Progenitor cell of endocrine pancreas (in vitro differentiated cells): ENCODE data around the gene TBC1D22B. TPM values are rescaled to one million over a fixed set of nuclear protein-coding genes. Genes with fewer than 3 reads are reported as not detected.

Experiments used
- DNase-seq: peaks from one replicate; pipeline ENCODE4 v3.0.0; 2021; ENCODE audit warnings: low spot score; ENCODE audit not compliant: unreplicated experiment
- H3K27ac Mint-ChIP-seq: 2 replicates; pipeline ENCODE4 v1.8.0; 2021; ENCODE audit warnings: mild to moderate bottlenecking, moderate library complexity, mixed read lengths
- H3K27me3 Mint-ChIP-seq: 2 replicates; pipeline ENCODE4 v1.8.0; 2021; ENCODE audit warnings: mixed read lengths
- H3K36me3 Mint-ChIP-seq: 2 replicates; pipeline ENCODE4 v1.8.0; 2022; ENCODE audit warnings: mixed read lengths; ENCODE audit not compliant: insufficient read depth
- H3K4me1 Mint-ChIP-seq: 2 replicates; pipeline ENCODE4 v1.8.0; 2021; ENCODE audit warnings: low read depth, mixed read lengths
- H3K4me3 Mint-ChIP-seq: 2 replicates; pipeline ENCODE4 v1.8.0; 2021; ENCODE audit warnings: low read depth, mild to moderate bottlenecking, moderate library complexity, mixed read lengths
- H3K9me3 Mint-ChIP-seq: 2 replicates; pipeline ENCODE4 v1.8.0; 2021; ENCODE audit warnings: low read depth, mixed read lengths
- total RNA-seq: library from RNA; stranded (reverse); gene quantifications from 2 replicates; pipeline ENCODE4 v1.2.1, GENCODE V29; 2021
- TF ChIP-seq, protein P1 (sequence below): fragments of 200-600 bp; sonication (generic); IDR thresholded peaks from one replicate; pipeline ENCODE4 v1.5.0; 2021; ENCODE audit warnings: antibody characterized with exemption, mild to moderate bottlenecking; ENCODE audit not compliant: unreplicated experiment

TBC1D22B gene
- total RNA-seq, 1 donor from 2014 or later, result 17.1 TPM

DNA sequence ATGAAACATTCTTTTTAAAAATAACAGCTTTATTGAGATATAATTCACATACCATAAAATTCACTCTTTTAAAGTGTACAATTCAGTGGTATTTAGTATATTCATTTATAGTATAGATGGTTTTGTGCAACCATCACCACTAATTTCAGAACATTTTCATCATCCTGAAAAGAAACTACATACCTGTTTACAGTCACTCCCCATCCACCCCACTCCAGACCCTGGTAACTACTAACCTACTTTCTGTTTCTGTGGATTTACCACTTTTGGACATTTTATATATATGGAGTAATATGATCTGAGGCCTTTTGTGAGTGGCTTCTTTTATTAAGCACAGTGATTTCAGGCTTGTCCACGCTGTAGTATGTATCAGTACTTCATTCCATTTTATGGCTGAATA lies 2.9 kb downstream of the TBC1D22B start:
- Mint-ChIP-seq H3K4me1 (peaks cover 36% of the 10 kb centered on the region), H3K36me3 (no peaks in the 10 kb centered on the region), H3K27me3 (no peaks in the 10 kb centered on the region), H3K9me3 (no peaks in the 10 kb centered on the region), H3K4me3 (no peak overlapping the region), H3K27ac (no peak overlapping the region)
- TF ChIP-seq, protein P1, sequence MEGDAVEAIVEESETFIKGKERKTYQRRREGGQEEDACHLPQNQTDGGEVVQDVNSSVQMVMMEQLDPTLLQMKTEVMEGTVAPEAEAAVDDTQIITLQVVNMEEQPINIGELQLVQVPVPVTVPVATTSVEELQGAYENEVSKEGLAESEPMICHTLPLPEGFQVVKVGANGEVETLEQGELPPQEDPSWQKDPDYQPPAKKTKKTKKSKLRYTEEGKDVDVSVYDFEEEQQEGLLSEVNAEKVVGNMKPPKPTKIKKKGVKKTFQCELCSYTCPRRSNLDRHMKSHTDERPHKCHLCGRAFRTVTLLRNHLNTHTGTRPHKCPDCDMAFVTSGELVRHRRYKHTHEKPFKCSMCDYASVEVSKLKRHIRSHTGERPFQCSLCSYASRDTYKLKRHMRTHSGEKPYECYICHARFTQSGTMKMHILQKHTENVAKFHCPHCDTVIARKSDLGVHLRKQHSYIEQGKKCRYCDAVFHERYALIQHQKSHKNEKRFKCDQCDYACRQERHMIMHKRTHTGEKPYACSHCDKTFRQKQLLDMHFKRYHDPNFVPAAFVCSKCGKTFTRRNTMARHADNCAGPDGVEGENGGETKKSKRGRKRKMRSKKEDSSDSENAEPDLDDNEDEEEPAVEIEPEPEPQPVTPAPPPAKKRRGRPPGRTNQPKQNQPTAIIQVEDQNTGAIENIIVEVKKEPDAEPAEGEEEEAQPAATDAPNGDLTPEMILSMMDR, result no peak
- no peak for DNase-seq

DNA sequence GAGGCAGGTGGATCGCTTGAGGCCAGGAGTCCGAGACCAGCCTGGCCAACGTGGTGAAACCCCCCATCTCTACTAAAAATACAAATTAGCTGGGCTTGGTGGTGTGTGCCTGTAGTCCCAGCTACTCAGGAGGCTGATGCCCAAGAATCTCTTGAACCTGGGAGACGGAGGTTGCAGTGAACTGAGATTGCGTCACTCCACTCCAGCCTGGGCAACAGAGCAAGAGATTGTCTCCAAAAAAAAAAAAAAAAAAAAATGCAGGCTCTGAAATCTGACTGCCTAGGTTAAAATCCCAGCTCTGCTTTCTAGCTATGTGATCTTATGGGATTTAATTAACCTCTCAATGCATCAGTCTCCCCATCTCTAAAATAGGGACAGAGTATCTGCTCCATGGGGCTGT lies 3.6 kb downstream of the TBC1D22B start:
- no peaks in the 10 kb centered on the region for H3K9me3 Mint-ChIP-seq
- no peak overlapping the region for H3K4me3 Mint-ChIP-seq
- DNase-seq, result no peak
- TF ChIP-seq, protein P1, result no peak
- H3K36me3 Mint-ChIP-seq, result no peaks in the 10 kb centered on the region
- no peaks in the 10 kb centered on the region for H3K27me3 Mint-ChIP-seq
- H3K4me1 Mint-ChIP-seq, result peaks cover 39% of the 10 kb centered on the region
- H3K27ac Mint-ChIP-seq, result no peak overlapping the region

DNA sequence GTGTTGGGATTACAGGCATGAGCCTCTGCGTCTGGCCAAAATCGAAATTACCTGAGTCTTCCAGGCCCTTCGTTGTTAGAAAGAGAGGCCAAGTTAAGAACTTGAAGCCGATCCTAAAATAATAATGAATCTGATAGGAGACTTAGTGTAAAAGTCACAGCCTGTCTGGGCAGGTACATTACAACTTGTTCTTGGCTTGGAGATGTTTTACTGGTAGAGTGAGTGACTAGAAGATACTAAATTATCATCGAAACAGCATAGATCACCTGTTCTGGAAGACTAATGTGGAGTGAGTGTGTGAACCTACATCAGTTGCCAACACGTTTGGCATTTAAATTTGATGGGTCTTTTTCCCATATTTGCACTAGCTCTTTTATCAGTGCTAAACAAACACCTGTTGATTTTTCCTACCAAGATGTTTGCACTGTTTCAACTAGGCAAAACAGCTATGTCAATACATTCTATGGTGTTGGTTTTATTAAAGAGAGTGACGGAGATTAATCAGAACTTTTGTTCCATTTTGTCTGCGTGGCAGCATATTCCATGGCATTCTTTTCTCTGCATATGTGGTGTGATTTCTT lies 5.0 kb downstream of the TBC1D22B start:
- peak overlapping the region; percentile 31 for H3K27ac Mint-ChIP-seq
- H3K36me3 Mint-ChIP-seq, result no peaks in the 10 kb centered on the region

DNA sequence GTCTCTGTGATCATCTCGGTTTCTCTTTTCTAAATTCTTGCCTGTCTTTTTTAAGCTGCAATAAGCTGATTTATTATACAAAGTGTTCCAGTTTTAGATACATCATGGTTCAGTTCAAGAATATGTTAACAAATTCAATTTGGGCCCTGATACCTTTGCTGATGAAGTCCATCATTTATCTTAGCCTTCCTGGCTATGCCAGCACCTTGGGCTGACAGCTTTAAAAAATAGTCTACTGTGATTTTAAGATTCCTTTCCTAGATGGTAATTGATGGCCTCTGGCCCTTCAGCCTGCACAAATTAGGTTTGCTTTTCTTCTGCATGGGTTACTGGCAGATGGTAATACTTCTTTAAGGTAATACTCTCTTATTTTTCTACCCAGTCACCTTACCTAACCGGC lies 7.4 kb downstream of the TBC1D22B start:
- no peak for DNase-seq
- Mint-ChIP-seq H3K4me1 (peaks cover 27% of the 10 kb centered on the region), H3K36me3 (peaks cover 3% of the 10 kb centered on the region), H3K27me3 (no peaks in the 10 kb centered on the region), H3K27ac (no peak overlapping the region), H3K4me3 (no peak overlapping the region), H3K9me3 (no peaks in the 10 kb centered on the region)
- TF ChIP-seq, protein P1, result no peak

More for the DNA sequence above, 5.0 kb downstream of the TBC1D22B start:
- H3K4me3 Mint-ChIP-seq, result no peak overlapping the region
- no peaks in the 10 kb centered on the region for H3K27me3 Mint-ChIP-seq
- peaks cover 39% of the 10 kb centered on the region for H3K4me1 Mint-ChIP-seq
- TF ChIP-seq, protein P1, result no peak
- DNase-seq, result no peak
- no peaks in the 10 kb centered on the region for H3K9me3 Mint-ChIP-seq

DNA sequence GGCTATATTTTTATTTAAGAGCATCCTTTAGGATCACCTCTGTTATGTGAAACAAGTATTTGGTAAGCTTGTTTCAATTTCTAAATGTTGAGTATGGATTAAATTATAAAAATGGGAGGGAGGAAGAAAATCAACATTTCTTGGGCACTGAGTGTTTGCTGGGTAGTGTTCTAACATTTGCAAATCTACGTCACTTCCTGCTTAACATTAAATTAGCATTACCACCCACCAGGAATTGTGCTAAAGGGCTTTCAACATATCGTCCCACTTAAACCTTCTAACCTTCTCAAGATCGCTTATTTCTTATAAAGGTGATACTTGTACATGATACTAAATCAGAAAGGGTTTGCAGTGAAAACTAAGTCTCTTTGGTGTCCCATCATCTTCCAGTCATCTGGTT lies 8.3 kb downstream of the TBC1D22B start:
- no peak for DNase-seq
- TF ChIP-seq, protein P1, result no peak
- Mint-ChIP-seq H3K36me3 (peaks cover 7% of the 10 kb centered on the region), H3K4me1 (peaks cover 27% of the 10 kb centered on the region), H3K4me3 (no peak overlapping the region), H3K9me3 (no peaks in the 10 kb centered on the region), H3K27ac (no peak overlapping the region), H3K27me3 (no peaks in the 10 kb centered on the region)
